Pancreas (tissue), 10 donors: ENCODE results near the gene GABARAPL1. TPM values are rescaled to one million over a fixed set of nuclear protein-coding genes. Genes with fewer than 3 reads are reported as not detected.

Experiments
- ATAC-seq, 4 donors: fragments of 200-7000 bp; cut with Tn5 transposase; one replicate each; pipeline versions ENCODE4 v1.8.0 to v1.9.1; 2020; ENCODE audit warnings: mild to moderate bottlenecking in 4 of 4, moderate library complexity in 4 of 4
- DNase-seq, 6 donors: peaks; one replicate each; pipeline ENCODE4 v3.0.0-alpha.2; 2020
- FAIRE-seq: peaks from 2 replicates; lab custom pipeline; 2012; peaks lifted over from hg19 to GRCh38; lab: Jason Lieb, UNC
- H3K27ac ChIP-seq, 4 donors: fragments of 200-600 bp; sonication (generic); 1 replicate in 3 of 4; 2 replicates in 1 of 4; pipeline versions ENCODE4 v1.5.0 to v1.8.0; 2020
- H3K27me3 ChIP-seq, 4 donors: fragments of 200-600 bp; one replicate each; pipeline ENCODE4 v1.8.0; 2021
- H3K36me3 ChIP-seq, 3 donors: fragments of 200-600 bp; sonication (generic) in 1 of 3; one replicate each; pipeline versions ENCODE4 v1.5.0 to v1.8.0; 2020 to 2021
- H3K4me1 ChIP-seq, 3 donors: fragments of 200-600 bp; one replicate each; pipeline ENCODE4 v1.8.0; 2021
- H3K4me3 ChIP-seq, 4 donors: fragments of 200-600 bp; sonication (generic) in 2 of 4; one replicate each; pipeline versions ENCODE4 v1.5.0 to v1.8.0; 2020 to 2021
- H3K9me3 ChIP-seq, 4 donors: fragments of 200-600 bp; one replicate each; pipeline ENCODE4 v1.8.0; 2021
- CTCF ChIP-seq, 4 donors: fragments of 200-600 bp; sonication (generic) in 3 of 4; IDR thresholded peaks; one replicate each; pipeline versions ENCODE4 v1.5.0 to v1.8.0; 2021; ENCODE audit warnings: antibody characterized with exemption in 4 of 4
- WGBS, 2 donors: extraction: QIAGEN DNeasy Blood & Tissue Kit; methylation state at CpG; one replicate each; pipeline ENCODE4 v1.1.7; 2013; 5-methylcytosine and 5-hydroxymethylcytosine counted together
- intact Hi-C, 3 donors: fragments of 100-400 bp; cut with DNase I; formaldehyde crosslinking; loops; one replicate each; pipeline versions ENCODE4 v1.11.1 to v1.14.2; 2022
- polyA plus RNA-seq, 2 donors: library from polyadenylated mRNA; stranded (reverse); fragments of 200-250 nt; gene quantifications; one replicate each; pipeline ENCODE4 v1.2.3, GENCODE V29; 2013
- total RNA-seq, 6 donors: library from RNA; stranded (reverse); fragmentation: NEBNext Ultra II Directional in 4 of 6; extraction: Animal tissue kit (Norgen Biotek cat#: 25700) in 4 of 6; gene quantifications; one replicate each; pipeline versions ENCODE4 v1.2.1 to v1.2.4, GENCODE V29; 2021 to 2023
- donor health status: healthy with polysubstance abuse.
- donor health status: DM: no; HTN: no; CAD: no; lungs with moderate emphysema.
- donor health status: DM: no; HTN: no; CAD: no.
- donor health status: control.
- donor health status: control.
- donor health status: Bipolar disorder and iron deficiency.
- donor health status: DM: yes; HTN: yes; CAD: no.
- donor health status: DM: no; HTN: no; CAD: no.
- donor health status: DM: no; HTN: no; CAD: no.
- donor health status: DM: yes; HTN: yes; CAD: no.

Gene GABARAPL1
- total and polyA plus RNA-seq, 8 donors: 51.1 to 111 (median 58.8) TPM

DNA sequence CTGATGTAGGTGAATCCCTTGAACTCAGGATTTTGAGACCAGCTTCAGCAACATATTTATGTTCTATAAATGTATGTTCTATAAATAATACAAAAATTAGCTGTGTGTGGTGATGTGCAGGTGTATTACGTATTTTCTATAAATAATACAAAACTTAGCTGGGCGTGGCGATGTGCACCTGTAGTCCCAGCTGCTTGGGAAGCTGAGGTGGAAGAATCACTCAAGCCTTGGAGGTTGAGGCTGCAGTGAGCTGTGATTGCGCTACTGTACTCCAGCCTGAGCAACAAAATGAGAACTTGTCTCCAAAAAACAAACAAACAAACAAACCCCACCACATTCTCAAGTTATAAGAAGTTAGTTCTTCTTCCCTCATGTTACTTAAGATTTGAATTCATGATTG lies 39.5 kb downstream of the GABARAPL1 start:
- TF ChIP-seq CTCF (IDR thresholded peaks at IDR 0.05): no peak

DNA sequence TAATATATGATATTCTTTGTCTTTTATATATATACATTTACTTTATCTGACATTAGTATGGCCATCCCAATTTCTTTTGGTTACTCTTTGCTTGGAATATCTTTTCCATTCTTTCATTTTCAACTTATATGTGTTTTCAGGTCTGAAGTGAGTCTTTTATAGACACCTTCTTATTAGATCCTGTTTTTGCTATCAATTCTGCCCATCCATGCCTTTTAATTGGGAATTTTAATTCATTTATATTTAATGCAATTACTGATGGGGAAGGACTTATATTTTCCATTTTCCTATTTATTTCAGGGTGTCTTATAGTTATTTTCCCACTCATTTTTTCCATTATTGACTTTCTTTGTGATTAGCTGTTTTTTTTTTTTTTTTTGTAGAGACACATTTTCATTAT lies 43.4 kb downstream of the GABARAPL1 start:
- no peak overlapping the region for H3K4me3 ChIP-seq
- H3K36me3 ChIP-seq: no peaks in the 10 kb centered on the region
- intact Hi-C loops: no loop called here
- TF ChIP-seq CTCF (IDR thresholded peaks at IDR 0.05): no peak
- H3K27ac ChIP-seq: no peak overlapping the region
- H3K27me3 ChIP-seq: no peaks in the 10 kb centered on the region
- ATAC-seq (no peak), DNase-seq (no peak), FAIRE-seq (no peak)
- H3K4me1 ChIP-seq: no peaks in the 10 kb centered on the region
- no peaks in the 10 kb centered on the region for H3K9me3 ChIP-seq

More for the DNA sequence above, 39.5 kb downstream of the GABARAPL1 start:
- no peak overlapping the region for H3K27ac ChIP-seq
- intact Hi-C loops: no loop called here
- no peaks in the 10 kb centered on the region for H3K27me3 ChIP-seq
- no peak for FAIRE-seq
- DNase-seq: no peak
- ATAC-seq: no peak
- H3K4me1 ChIP-seq: no peaks in the 10 kb centered on the region
- no peaks in the 10 kb centered on the region for H3K9me3 ChIP-seq
- 97% methylated on average over 4 of the region's 4 CpGs for WGBS, 2 donors
- H3K4me3 ChIP-seq: no peak overlapping the region
- no peaks in the 10 kb centered on the region for H3K36me3 ChIP-seq

- Histone ChIP-seq H3K36me3 (no peaks in the 10 kb centered on the region), H3K4me3 (no peak overlapping the region), H3K27me3 (no peaks in the 10 kb centered on the region), H3K4me1 (no peaks in the 10 kb centered on the region), H3K9me3 (no peaks in the 10 kb centered on the region), H3K27ac (no peak overlapping the region)
- no peak for FAIRE-seq
- no peak for ATAC-seq
- WGBS, 2 donors: 0 to 1% methylated on average over 1 of the region's 1 CpG
- TF ChIP-seq CTCF (IDR thresholded peaks at IDR 0.05): no peak
- DNase-seq: no peak
- intact Hi-C loops: no loop called here
Measured at GRCh38 chr12:10260927-10261326, 48.2 kb downstream of the GABARAPL1 start.

DNA sequence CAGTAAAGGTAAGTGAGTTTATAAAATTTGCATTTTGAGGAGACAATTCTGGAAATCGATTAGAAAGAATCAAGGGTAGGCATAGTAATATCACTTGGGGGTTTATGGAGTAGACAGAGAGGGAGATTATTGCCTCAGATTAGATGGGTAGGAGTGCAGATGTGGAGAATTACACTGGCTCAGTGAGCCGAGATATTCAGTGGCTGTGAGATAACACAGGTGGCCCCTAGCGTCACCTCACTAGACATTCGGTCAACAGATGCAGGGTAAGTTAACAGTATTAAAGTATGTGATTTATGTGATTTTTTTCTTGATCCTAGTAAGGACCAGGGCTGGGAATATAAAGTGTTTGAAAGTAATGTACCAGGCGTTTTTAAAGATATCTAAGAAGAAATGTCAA lies 55.4 kb downstream of the GABARAPL1 start:
- DNase-seq: no peak
- H3K36me3 ChIP-seq: no peaks in the 10 kb centered on the region
- no peaks in the 10 kb centered on the region for H3K27me3 ChIP-seq
- no peak overlapping the region for H3K27ac ChIP-seq
- intact Hi-C loops: no loop called here
- no peak for ATAC-seq
- no peak overlapping the region for H3K4me3 ChIP-seq
- WGBS, 2 donors: 42 to 48% methylated on average over 5 of the region's 5 CpGs
- H3K4me1 ChIP-seq: no peaks in the 10 kb centered on the region
- no peak for FAIRE-seq
- TF ChIP-seq CTCF (IDR thresholded peaks at IDR 0.05): no peak
- no peaks in the 10 kb centered on the region for H3K9me3 ChIP-seq

DNA sequence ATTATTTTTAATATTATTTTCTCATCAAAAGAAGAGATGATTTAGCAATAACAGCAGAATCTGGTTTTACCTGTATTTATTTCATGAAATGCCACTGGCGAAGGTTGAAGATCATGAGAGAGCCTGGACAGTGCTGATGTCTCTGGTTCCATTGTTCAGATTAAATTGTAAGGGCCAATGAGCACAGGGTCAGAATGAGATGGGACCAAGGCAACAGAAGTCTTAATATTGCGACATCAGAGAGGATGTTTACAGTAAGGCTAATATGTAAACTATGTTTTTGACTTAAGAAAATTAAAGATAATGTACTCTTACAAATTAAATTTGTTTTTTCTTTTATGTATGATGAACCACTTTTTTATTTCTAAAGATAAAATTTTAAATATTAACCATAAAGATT lies 59.8 kb downstream of the GABARAPL1 start:
- no peak for TF ChIP-seq CTCF (IDR thresholded peaks at IDR 0.05)
- H3K9me3 ChIP-seq: no peaks in the 10 kb centered on the region
- H3K27me3 ChIP-seq: no peaks in the 10 kb centered on the region
- H3K36me3 ChIP-seq: no peaks in the 10 kb centered on the region
- intact Hi-C loops: no loop called here
- DNase-seq: no peak
- no peaks in the 10 kb centered on the region for H3K4me1 ChIP-seq
- ATAC-seq: no peak
- H3K27ac ChIP-seq: no peak overlapping the region
- WGBS, 2 donors: 79 to 89% methylated on average over 2 of the region's 2 CpGs
- no peak overlapping the region for H3K4me3 ChIP-seq
- FAIRE-seq: peak; percentile 41

Other genes starting within 250 kb of the GABARAPL1 start
- 1 to 10 TPM in 2 of 6 donors, under 1 TPM in 3, not detected in 1; 0.19 to 3.4 (median 0.93) TPM for gene CLEC12A, start 241.5 kb upstream of the GABARAPL1 start, total RNA-seq
- gene CLEC12A, start 241.5 kb upstream of the GABARAPL1 start, polyA plus RNA-seq: under 1 TPM; 0.19 to 0.77 TPM
- gene CLEC1B, start 213.8 kb upstream of the GABARAPL1 start, total RNA-seq: not detected
- gene CLEC1B, start 213.8 kb upstream of the GABARAPL1 start, polyA plus RNA-seq: under 1 TPM in 1 of 2 donors, not detected in 1; 0.02 TPM
- under 1 TPM in 1 of 6 donors, not detected in 5; 0.09 TPM for gene CLEC12B, start 202.2 kb upstream of the GABARAPL1 start, total RNA-seq
- gene CLEC12B, start 202.2 kb upstream of the GABARAPL1 start, polyA plus RNA-seq: not detected
- under 1 TPM in 3 of 6 donors, not detected in 3; 0.09 to 0.22 (median 0.18) TPM for gene CLEC9A, start 182.2 kb upstream of the GABARAPL1 start, total RNA-seq
- gene CLEC9A, start 182.2 kb upstream of the GABARAPL1 start, polyA plus RNA-seq: not detected
- gene CLEC1A, start 113.9 kb upstream of the GABARAPL1 start, total RNA-seq: 1 to 10 TPM in 1 of 6 donors, under 1 TPM in 5; 0.24 to 1.8 (median 0.77) TPM
- gene CLEC1A, start 113.9 kb upstream of the GABARAPL1 start, polyA plus RNA-seq: 1 to 10 TPM in 1 of 2 donors, under 1 TPM in 1; 0.80 to 3.0 TPM
- 1 to 10 TPM in 4 of 6 donors, under 1 TPM in 2; 0.60 to 8.5 (median 2.2) TPM for gene CLEC7A, start 82.7 kb upstream of the GABARAPL1 start, total RNA-seq
- gene CLEC7A, start 82.7 kb upstream of the GABARAPL1 start, polyA plus RNA-seq: 1 to 10 TPM in 1 of 2 donors, under 1 TPM in 1; 0.92 to 1.0 TPM
- 10 to 100 TPM in 2 of 6 donors, 1 to 10 TPM in 1, under 1 TPM in 3; 0.65 to 34.3 (median 0.98) TPM for gene OLR1, start 40.7 kb upstream of the GABARAPL1 start, total RNA-seq
- under 1 TPM; 0.28 to 0.80 TPM for gene OLR1, start 40.7 kb upstream of the GABARAPL1 start, polyA plus RNA-seq
- gene TMEM52B, start 33.8 kb upstream of the GABARAPL1 start, total RNA-seq: 1 to 10 TPM in 1 of 6 donors, under 1 TPM in 1, not detected in 4; 0.28 to 2.2 TPM
- gene TMEM52B, start 33.8 kb upstream of the GABARAPL1 start, polyA plus RNA-seq: under 1 TPM in 1 of 2 donors, not detected in 1; 0.30 TPM
- 1 to 10 TPM in 1 of 6 donors, under 1 TPM in 5; 0.34 to 1.0 (median 0.64) TPM for gene KLRD1, start 95.0 kb downstream of the GABARAPL1 start, total RNA-seq
- gene KLRD1, start 95.0 kb downstream of the GABARAPL1 start, polyA plus RNA-seq: under 1 TPM; 0.11 to 0.12 TPM
- gene KLRK1, start 177.2 kb downstream of the GABARAPL1 start, total RNA-seq: 1 to 10 TPM in 2 of 6 donors, under 1 TPM in 3, not detected in 1; 0.32 to 1.1 (median 0.69) TPM
- gene KLRK1, start 177.2 kb downstream of the GABARAPL1 start, polyA plus RNA-seq: under 1 TPM; 0.57 to 0.92 TPM
- gene KLRC4, start 196.9 kb downstream of the GABARAPL1 start, total RNA-seq: under 1 TPM in 1 of 6 donors, not detected in 5; 0.25 TPM
- gene KLRC4, start 196.9 kb downstream of the GABARAPL1 start, polyA plus RNA-seq: not detected
- gene KLRC3, start 207.7 kb downstream of the GABARAPL1 start, total RNA-seq: not detected
- gene KLRC3, start 207.7 kb downstream of the GABARAPL1 start, polyA plus RNA-seq: not detected
- gene KLRC2, start 223.1 kb downstream of the GABARAPL1 start, total RNA-seq: under 1 TPM in 2 of 6 donors, not detected in 4; 0.26 to 0.34 TPM
- under 1 TPM in 1 of 2 donors, not detected in 1; 0.56 TPM for gene KLRC2, start 223.1 kb downstream of the GABARAPL1 start, polyA plus RNA-seq
- gene KLRC1, start 240.5 kb downstream of the GABARAPL1 start, total RNA-seq: under 1 TPM in 5 of 6 donors, not detected in 1; 0.13 to 0.44 (median 0.19) TPM
- gene KLRC1, start 240.5 kb downstream of the GABARAPL1 start, polyA plus RNA-seq: under 1 TPM; 0.15 to 0.45 TPM